Measurements from ENCODE around the gene TRIM56.
"Not testable (repeated sequence)": the region's sequence is repeated elsewhere in the genome, so short reads cannot be mapped to it uniquely, and the experiment has no call there.

The TRIM56 gene, protein sequence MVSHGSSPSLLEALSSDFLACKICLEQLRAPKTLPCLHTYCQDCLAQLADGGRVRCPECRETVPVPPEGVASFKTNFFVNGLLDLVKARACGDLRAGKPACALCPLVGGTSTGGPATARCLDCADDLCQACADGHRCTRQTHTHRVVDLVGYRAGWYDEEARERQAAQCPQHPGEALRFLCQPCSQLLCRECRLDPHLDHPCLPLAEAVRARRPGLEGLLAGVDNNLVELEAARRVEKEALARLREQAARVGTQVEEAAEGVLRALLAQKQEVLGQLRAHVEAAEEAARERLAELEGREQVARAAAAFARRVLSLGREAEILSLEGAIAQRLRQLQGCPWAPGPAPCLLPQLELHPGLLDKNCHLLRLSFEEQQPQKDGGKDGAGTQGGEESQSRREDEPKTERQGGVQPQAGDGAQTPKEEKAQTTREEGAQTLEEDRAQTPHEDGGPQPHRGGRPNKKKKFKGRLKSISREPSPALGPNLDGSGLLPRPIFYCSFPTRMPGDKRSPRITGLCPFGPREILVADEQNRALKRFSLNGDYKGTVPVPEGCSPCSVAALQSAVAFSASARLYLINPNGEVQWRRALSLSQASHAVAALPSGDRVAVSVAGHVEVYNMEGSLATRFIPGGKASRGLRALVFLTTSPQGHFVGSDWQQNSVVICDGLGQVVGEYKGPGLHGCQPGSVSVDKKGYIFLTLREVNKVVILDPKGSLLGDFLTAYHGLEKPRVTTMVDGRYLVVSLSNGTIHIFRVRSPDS

DNA sequence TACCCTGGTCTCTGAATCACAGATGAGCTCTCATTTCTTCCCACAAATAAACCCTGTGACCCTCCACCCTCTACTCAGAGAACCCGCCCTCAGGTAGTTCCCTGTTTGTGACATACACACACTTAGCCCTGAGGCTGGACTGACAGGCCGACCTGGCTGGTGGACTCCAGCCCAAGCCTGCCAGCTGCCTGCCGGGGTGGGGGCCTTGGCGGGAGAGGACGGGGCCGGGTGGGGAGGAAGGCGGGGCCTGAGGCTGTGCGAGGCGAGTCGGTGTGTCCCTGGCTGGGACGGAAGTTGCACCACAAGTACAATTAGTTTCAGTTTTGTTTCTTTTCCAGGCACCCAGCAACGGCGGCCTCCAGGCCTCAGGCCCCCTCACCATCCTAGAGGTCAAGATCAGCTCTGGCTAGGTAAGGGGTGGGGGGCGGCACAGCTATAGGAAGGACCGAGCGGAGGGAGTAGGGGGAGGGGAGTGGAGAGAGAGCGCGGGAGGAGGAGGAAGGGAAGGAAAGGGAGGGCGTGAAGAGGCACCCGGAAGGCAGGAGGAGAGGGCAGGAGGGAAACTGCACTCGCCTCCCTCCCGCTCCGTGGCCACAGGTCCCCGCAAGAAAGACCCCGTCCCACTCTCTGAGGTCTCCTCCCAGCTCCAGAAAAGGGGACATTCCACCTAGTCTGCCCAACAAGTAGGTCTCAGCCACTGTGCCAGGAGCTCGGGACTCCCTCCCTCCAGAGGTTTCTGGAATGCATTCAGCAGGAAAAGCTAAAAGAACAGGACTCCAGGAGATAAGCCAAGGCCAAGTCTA lies at the start of gene TRIM56:
TRIM56 (plus strand) TSS at position 320 of the 803 bp plus-strand sequence. CDS start 1,832 bp downstream, outside the sequence.
- peak within 1 kb of the TSS; percentile 90 for H3K27ac ChIP-seq (ENCODE audit: low read depth, low read length)
- no peaks in the 10 kb centered on the region for H3K27me3 ChIP-seq (ENCODE audit: control insufficient read depth, insufficient read depth, low read length)
- H3K36me3 ChIP-seq (ENCODE audit: control insufficient read depth, insufficient read depth, low read length), result peaks cover 6% of the 10 kb centered on the region
- H3K4me1 ChIP-seq (ENCODE audit: control insufficient read depth, insufficient read depth, low read length), result no peaks in the 10 kb centered on the region
- peak within 1 kb of the TSS; percentile 97 for H3K9ac ChIP-seq (ENCODE audit: low read length)
- H3K4me3 ChIP-seq (ENCODE audit: low read length), result peak within 1 kb of the TSS; percentile 85

DNA sequence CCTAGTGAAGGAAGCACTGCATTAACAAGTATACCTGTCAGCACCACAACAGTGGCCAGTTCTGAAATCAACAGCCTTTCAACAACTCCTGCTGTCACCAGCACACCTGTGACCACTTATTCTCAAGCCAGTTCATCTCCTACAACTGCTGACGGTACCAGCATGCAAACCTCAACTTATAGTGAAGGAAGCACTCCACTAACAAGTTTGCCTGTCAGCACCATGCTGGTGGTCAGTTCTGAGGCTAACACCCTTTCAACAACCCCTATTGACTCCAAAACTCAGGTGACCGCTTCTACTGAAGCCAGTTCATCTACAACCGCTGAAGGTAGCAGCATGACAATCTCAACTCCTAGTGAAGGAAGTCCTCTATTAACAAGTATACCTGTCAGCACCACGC lies 49.3 kb upstream of the TRIM56 start:
- H3K9ac ChIP-seq (ENCODE audit: low read length), result no peak overlapping the region
- H3K36me3 ChIP-seq (ENCODE audit: control insufficient read depth, insufficient read depth, low read length), result no peaks in the 10 kb centered on the region
- no peaks in the 10 kb centered on the region for H3K4me1 ChIP-seq (ENCODE audit: control insufficient read depth, insufficient read depth, low read length)
- no peak overlapping the region for H3K4me3 ChIP-seq (ENCODE audit: low read length)
- H3K27me3 ChIP-seq (ENCODE audit: control insufficient read depth, insufficient read depth, low read length), result no peaks in the 10 kb centered on the region
- H3K27ac ChIP-seq (ENCODE audit: low read depth, low read length), result no peak overlapping the region

DNA sequence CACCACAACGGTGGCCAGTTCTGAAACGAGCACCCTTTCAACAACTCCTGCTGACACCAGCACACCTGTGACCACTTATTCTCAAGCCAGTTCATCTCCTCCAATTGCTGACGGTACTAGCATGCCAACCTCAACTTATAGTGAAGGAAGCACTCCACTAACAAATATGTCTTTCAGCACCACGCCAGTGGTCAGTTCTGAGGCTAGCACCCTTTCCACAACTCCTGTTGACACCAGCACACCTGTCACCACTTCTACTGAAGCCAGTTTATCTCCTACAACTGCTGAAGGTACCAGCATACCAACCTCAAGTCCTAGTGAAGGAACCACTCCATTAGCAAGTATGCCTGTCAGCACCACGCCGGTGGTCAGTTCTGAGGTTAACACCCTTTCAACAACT lies 44.0 kb upstream of the TRIM56 start:
- not testable (repeated sequence) for H3K4me3 ChIP-seq (ENCODE audit: low read length); H3K27me3 ChIP-seq (ENCODE audit: control insufficient read depth, insufficient read depth, low read length); H3K36me3 ChIP-seq (ENCODE audit: control insufficient read depth, insufficient read depth, low read length); H3K4me1 ChIP-seq (ENCODE audit: control insufficient read depth, insufficient read depth, low read length); H3K9ac ChIP-seq (ENCODE audit: low read length); H3K27ac ChIP-seq (ENCODE audit: low read depth, low read length)

DNA sequence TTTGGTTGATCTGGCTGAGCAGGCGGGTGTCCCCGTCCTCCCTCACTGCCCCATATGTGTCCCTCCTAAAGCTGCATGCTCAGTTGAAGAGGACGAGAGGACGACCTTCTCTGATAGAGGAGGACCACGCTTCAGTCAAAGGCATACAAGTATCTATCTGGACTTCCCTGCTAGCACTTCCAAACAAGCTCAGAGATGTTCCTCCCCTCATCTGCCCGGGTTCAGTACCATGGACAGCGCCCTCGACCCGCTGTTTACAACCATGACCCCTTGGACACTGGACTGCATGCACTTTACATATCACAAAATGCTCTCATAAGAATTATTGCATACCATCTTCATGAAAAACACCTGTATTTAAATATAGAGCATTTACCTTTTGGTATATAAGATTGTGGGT lies 26.9 kb upstream of the TRIM56 start:
- no peak overlapping the region for H3K4me3 ChIP-seq (ENCODE audit: low read length)
- no peaks in the 10 kb centered on the region for H3K27me3 ChIP-seq (ENCODE audit: control insufficient read depth, insufficient read depth, low read length)

DNA sequence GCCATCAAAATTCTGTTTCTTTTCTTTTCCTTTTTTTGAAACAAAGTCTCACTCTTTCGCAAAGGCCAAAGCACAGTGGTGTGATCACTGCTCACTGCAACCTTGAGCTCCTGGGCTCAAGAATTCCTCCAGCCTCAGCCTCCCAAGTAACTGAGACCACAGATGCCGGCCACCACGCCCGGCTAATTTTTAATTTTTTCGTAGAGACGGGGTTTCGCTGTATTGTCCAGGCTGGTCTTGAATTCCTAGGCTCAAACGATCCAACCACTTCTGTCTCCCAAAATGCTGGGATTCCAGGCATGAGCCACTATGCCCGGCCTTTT lies 25.7 kb upstream of the TRIM56 start:
- Histone ChIP-seq H3K27ac (ENCODE audit: low read depth, low read length) (no peak overlapping the region), H3K36me3 (ENCODE audit: control insufficient read depth, insufficient read depth, low read length) (no peaks in the 10 kb centered on the region), H3K4me3 (ENCODE audit: low read length) (no peak overlapping the region), H3K4me1 (ENCODE audit: control insufficient read depth, insufficient read depth, low read length) (no peaks in the 10 kb centered on the region), H3K9ac (ENCODE audit: low read length) (no peak overlapping the region), H3K27me3 (ENCODE audit: control insufficient read depth, insufficient read depth, low read length) (peaks cover 4% of the 10 kb centered on the region)

More for the DNA sequence above, 26.9 kb upstream of the TRIM56 start:
- Histone ChIP-seq H3K36me3 (ENCODE audit: control insufficient read depth, insufficient read depth, low read length) (no peaks in the 10 kb centered on the region), H3K4me1 (ENCODE audit: control insufficient read depth, insufficient read depth, low read length) (no peaks in the 10 kb centered on the region), H3K27ac (ENCODE audit: low read depth, low read length) (no peak overlapping the region), H3K9ac (ENCODE audit: low read length) (no peak overlapping the region)

DNA sequence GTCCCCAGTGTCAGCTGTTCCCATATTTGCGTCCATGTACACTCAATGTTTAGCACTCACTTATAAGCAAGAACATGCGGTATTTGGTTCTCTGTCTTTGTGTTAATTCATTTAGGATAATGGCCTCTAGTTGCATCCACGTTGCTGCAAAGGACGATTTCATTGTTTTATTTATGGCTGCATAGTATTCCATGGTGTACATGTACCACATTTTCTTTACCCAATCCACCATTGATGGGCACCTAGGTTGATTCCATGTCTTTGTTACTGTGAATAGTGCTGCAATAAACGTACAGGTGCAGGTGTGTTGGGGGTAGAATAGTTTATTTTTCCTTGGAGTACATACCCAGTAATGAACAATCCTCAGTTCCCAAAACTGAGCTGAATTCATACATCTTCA lies 24.3 kb upstream of the TRIM56 start:
- Histone ChIP-seq H3K4me3 (ENCODE audit: low read length) (no peak overlapping the region), H3K9ac (ENCODE audit: low read length) (no peak overlapping the region), H3K27me3 (ENCODE audit: control insufficient read depth, insufficient read depth, low read length) (peaks cover 4% of the 10 kb centered on the region)

DNA sequence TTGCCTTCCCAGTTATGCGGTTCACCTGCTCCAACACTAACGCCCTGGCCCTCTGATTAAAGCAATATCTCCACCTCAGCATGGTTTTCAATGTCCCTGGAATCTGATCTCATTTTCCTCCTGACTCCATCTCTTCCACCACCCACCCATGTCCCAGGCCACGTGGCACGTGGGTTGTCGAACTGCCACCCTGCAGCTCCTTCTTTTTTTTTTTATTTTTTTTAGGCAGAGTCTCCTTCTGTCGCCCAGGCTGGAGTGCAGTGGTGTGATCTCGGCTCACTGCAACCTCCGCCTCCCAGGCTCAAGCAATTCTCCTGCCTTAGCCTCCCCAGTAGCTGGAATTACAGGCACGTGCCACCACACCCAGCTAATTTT lies 21.1 kb upstream of the TRIM56 start:
- not testable (repeated sequence) for H3K27ac ChIP-seq (ENCODE audit: low read depth, low read length); H3K36me3 ChIP-seq (ENCODE audit: control insufficient read depth, insufficient read depth, low read length); H3K4me3 ChIP-seq (ENCODE audit: low read length); H3K9ac ChIP-seq (ENCODE audit: low read length); H3K4me1 ChIP-seq (ENCODE audit: control insufficient read depth, insufficient read depth, low read length); H3K27me3 ChIP-seq (ENCODE audit: control insufficient read depth, insufficient read depth, low read length)

More for the DNA sequence above, 24.3 kb upstream of the TRIM56 start:
- H3K36me3 ChIP-seq (ENCODE audit: control insufficient read depth, insufficient read depth, low read length), result no peaks in the 10 kb centered on the region
- no peaks in the 10 kb centered on the region for H3K4me1 ChIP-seq (ENCODE audit: control insufficient read depth, insufficient read depth, low read length)
- no peak overlapping the region for H3K27ac ChIP-seq (ENCODE audit: low read depth, low read length)

DNA sequence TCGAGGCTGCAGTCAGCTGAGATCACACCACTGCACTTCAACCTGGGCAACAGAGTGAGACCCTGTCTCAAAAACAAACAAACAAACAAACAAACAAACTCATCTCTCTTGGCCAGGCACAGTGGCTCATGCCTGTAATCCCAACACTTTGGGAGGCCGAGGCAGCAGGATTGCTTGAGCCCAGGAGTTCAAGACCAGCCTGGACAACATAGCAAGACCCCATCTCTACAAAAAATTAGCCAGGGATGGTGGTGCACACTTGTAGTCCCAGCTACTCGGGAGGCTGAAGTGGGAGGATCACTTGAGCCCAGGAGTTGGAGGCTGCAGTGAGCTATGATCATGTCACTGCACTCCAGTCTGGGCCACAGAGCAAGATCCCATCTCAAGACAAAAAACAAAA lies 20.1 kb upstream of the TRIM56 start:
- H3K27me3 ChIP-seq (ENCODE audit: control insufficient read depth, insufficient read depth, low read length); H3K27ac ChIP-seq (ENCODE audit: low read depth, low read length); H3K4me3 ChIP-seq (ENCODE audit: low read length); H3K36me3 ChIP-seq (ENCODE audit: control insufficient read depth, insufficient read depth, low read length); H3K4me1 ChIP-seq (ENCODE audit: control insufficient read depth, insufficient read depth, low read length); H3K9ac ChIP-seq (ENCODE audit: low read length): not testable (repeated sequence)

DNA sequence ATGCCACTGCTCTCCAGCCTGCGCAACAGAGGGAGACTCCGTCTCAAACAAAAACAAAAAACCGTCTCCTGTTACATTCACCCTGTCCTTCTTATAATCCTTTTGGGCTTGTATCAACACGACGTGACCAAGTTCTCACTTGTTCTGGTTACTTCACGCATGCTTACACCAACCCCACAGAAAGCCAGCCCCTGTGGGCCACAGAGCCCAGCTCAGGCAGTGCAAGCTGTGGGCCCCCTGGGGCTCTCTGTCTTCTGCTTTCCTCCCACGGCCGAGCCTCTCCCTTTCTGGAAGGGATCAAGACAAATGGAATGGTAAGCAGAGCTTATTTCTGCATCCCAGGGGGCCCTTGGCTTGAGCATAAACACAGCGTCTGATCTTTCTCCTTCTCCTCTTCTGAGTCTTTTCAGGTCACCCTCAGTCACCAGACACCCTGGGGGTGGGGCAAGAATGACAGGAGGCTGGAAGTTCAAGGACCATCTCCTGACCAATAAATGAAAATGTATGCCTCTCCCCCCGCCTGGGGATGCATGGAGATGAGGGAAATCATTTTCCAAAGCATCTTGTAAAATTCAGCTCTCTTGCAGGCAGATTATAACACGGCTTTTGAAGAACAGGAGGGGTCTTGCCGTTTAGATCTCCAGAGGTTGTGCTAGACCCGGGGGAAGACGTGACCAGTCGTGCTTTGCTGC lies 19.0 kb upstream of the TRIM56 start:
- Histone ChIP-seq H3K27ac (ENCODE audit: low read depth, low read length) (no peak overlapping the region), H3K27me3 (ENCODE audit: control insufficient read depth, insufficient read depth, low read length) (peaks cover 4% of the 10 kb centered on the region), H3K9ac (ENCODE audit: low read length) (no peak overlapping the region), H3K36me3 (ENCODE audit: control insufficient read depth, insufficient read depth, low read length) (no peaks in the 10 kb centered on the region), H3K4me3 (ENCODE audit: low read length) (no peak overlapping the region), H3K4me1 (ENCODE audit: control insufficient read depth, insufficient read depth, low read length) (no peaks in the 10 kb centered on the region)

DNA sequence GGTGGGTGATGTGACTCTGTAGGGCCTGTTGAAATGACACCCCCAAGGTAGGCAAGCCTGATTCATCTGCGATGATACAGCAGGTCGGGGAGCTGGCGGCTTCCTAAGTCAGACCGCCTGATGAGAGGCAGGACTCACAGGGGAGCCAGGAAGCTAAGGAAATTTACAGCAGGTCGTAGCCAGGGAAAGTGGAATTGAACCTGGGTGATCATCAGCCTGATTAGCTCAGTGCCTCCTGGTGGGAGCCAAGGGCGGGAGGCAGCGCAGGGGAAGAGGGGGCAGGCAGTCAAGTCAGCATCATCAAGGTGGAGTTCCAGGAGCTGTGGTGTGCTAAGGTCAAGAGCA lies 18.5 kb upstream of the TRIM56 start:
- Histone ChIP-seq H3K4me3 (ENCODE audit: low read length) (no peak overlapping the region), H3K27ac (ENCODE audit: low read depth, low read length) (no peak overlapping the region), H3K9ac (ENCODE audit: low read length) (no peak overlapping the region), H3K27me3 (ENCODE audit: control insufficient read depth, insufficient read depth, low read length) (peaks cover 4% of the 10 kb centered on the region), H3K36me3 (ENCODE audit: control insufficient read depth, insufficient read depth, low read length) (no peaks in the 10 kb centered on the region), H3K4me1 (ENCODE audit: control insufficient read depth, insufficient read depth, low read length) (no peaks in the 10 kb centered on the region)

DNA sequence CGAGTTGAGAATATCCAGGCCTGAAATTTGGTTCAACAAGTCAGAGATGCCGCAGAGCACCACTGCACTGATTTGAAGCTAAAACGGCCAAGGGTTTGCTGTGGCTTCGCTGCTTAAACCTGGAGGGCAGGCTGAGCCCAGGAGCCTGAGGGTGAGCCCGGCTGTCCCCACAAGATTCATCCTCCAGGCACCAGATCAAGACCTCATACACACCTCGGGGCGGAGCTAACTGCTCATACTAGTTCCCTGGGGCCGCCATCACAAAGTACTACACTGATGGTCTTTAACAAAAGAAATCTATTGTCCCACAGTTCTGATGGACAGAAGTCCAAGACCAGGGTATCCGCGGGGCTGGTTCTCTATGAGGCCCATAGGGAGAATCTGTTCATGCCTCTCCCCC lies 16.9 kb upstream of the TRIM56 start:
- Histone ChIP-seq H3K27ac (ENCODE audit: low read depth, low read length) (no peak overlapping the region), H3K9ac (ENCODE audit: low read length) (no peak overlapping the region), H3K36me3 (ENCODE audit: control insufficient read depth, insufficient read depth, low read length) (no peaks in the 10 kb centered on the region), H3K27me3 (ENCODE audit: control insufficient read depth, insufficient read depth, low read length) (peaks cover 4% of the 10 kb centered on the region), H3K4me1 (ENCODE audit: control insufficient read depth, insufficient read depth, low read length) (no peaks in the 10 kb centered on the region), H3K4me3 (ENCODE audit: low read length) (no peak overlapping the region)
